ENCODE measurements around the gene KDELR1.
"Not testable (repeated sequence)": the region's sequence is repeated elsewhere in the genome, so short reads cannot be mapped to it uniquely, and the experiment has no call there.

The KDELR1 gene

GRCh38 chr19:48396016-48396823 is 4.9 kb upstream of the KDELR1 start:
- no peak overlapping the region for H3K9ac ChIP-seq (ENCODE audit: low read length)
- H3K27ac ChIP-seq (ENCODE audit: low read length), result no peak overlapping the region
- H3K27me3 ChIP-seq (ENCODE audit: control insufficient read depth, insufficient read depth, low read length), result peaks cover 61% of the 10 kb centered on the region
- H3K36me3 ChIP-seq (ENCODE audit: control insufficient read depth, low read depth, low read length), result no peaks in the 10 kb centered on the region
- peaks cover 35% of the 10 kb centered on the region for H3K4me1 ChIP-seq (ENCODE audit: control insufficient read depth, low read depth, low read length)
- H3K4me3 ChIP-seq (ENCODE audit: low read length), result no peak overlapping the region
- H3K9me3 ChIP-seq (ENCODE audit: control insufficient read depth, low read depth, low read length), result no peaks in the 10 kb centered on the region

- no peak overlapping the region for H3K9ac ChIP-seq (ENCODE audit: low read length)
- no peaks in the 10 kb centered on the region for H3K9me3 ChIP-seq (ENCODE audit: control insufficient read depth, low read depth, low read length)
- H3K4me3 ChIP-seq (ENCODE audit: low read length), result no peak overlapping the region
- H3K36me3 ChIP-seq (ENCODE audit: control insufficient read depth, low read depth, low read length), result no peaks in the 10 kb centered on the region
- peaks cover 30% of the 10 kb centered on the region for H3K4me1 ChIP-seq (ENCODE audit: control insufficient read depth, low read depth, low read length)
- peaks cover 61% of the 10 kb centered on the region for H3K27me3 ChIP-seq (ENCODE audit: control insufficient read depth, insufficient read depth, low read length)
- H3K27ac ChIP-seq (ENCODE audit: low read length), result no peak overlapping the region
Observed at GRCh38 chr19:48395499-48395898, 4.1 kb upstream of the KDELR1 start.

GRCh38 chr19:48395170-48395455 is 3.8 kb upstream of the KDELR1 start:
- Histone ChIP-seq H3K9me3 (ENCODE audit: control insufficient read depth, low read depth, low read length) (no peaks in the 10 kb centered on the region), H3K27me3 (ENCODE audit: control insufficient read depth, insufficient read depth, low read length) (peaks cover 61% of the 10 kb centered on the region), H3K9ac (ENCODE audit: low read length) (no peak overlapping the region), H3K27ac (ENCODE audit: low read length) (no peak overlapping the region), H3K4me1 (ENCODE audit: control insufficient read depth, low read depth, low read length) (peaks cover 30% of the 10 kb centered on the region), H3K36me3 (ENCODE audit: control insufficient read depth, low read depth, low read length) (no peaks in the 10 kb centered on the region), H3K4me3 (ENCODE audit: low read length) (peak overlapping the region; percentile 53)

GRCh38 chr19:48394331-48395169 is 3.2 kb upstream of the KDELR1 start:
- Histone ChIP-seq H3K36me3 (ENCODE audit: control insufficient read depth, low read depth, low read length) (no peaks in the 10 kb centered on the region), H3K4me1 (ENCODE audit: control insufficient read depth, low read depth, low read length) (peaks cover 30% of the 10 kb centered on the region), H3K9me3 (ENCODE audit: control insufficient read depth, low read depth, low read length) (no peaks in the 10 kb centered on the region), H3K27ac (ENCODE audit: low read length) (no peak overlapping the region), H3K4me3 (ENCODE audit: low read length) (peak overlapping the region; percentile 53), H3K9ac (ENCODE audit: low read length) (no peak overlapping the region), H3K27me3 (ENCODE audit: control insufficient read depth, insufficient read depth, low read length) (peaks cover 61% of the 10 kb centered on the region)

GRCh38 chr19:48393559-48394330 is 2.4 kb upstream of the KDELR1 start, which contains the start of gene GRIN2D:
GRIN2D (plus strand) TSS chr19:48393668; CDS start chr19:48398393, 4,725 bp downstream.
- no peak within 1 kb of the TSS for H3K9ac ChIP-seq (ENCODE audit: low read length)

GRCh38 chr19:48392860-48393558 is 1.7 kb upstream of the KDELR1 start:
- Histone ChIP-seq H3K27me3 (ENCODE audit: control insufficient read depth, insufficient read depth, low read length) (peaks cover 58% of the 10 kb centered on the region), H3K9ac (ENCODE audit: low read length) (no peak overlapping the region), H3K4me1 (ENCODE audit: control insufficient read depth, low read depth, low read length) (peaks cover 23% of the 10 kb centered on the region), H3K36me3 (ENCODE audit: control insufficient read depth, low read depth, low read length) (peaks cover 13% of the 10 kb centered on the region), H3K9me3 (ENCODE audit: control insufficient read depth, low read depth, low read length) (no peaks in the 10 kb centered on the region), H3K27ac (ENCODE audit: low read length) (no peak overlapping the region), H3K4me3 (ENCODE audit: low read length) (peak overlapping the region; percentile 53)

More at GRCh38 chr19:48393559-48394330, 2.4 kb upstream of the KDELR1 start, which contains the start of gene GRIN2D:
- Histone ChIP-seq H3K36me3 (ENCODE audit: control insufficient read depth, low read depth, low read length) (peaks cover 6% of the 10 kb centered on the region), H3K9me3 (ENCODE audit: control insufficient read depth, low read depth, low read length) (no peaks in the 10 kb centered on the region), H3K27ac (ENCODE audit: low read length) (no peak within 1 kb of the TSS), H3K4me3 (ENCODE audit: low read length) (peak within 1 kb of the TSS; percentile 53), H3K4me1 (ENCODE audit: control insufficient read depth, low read depth, low read length) (peaks cover 23% of the 10 kb centered on the region), H3K27me3 (ENCODE audit: control insufficient read depth, insufficient read depth, low read length) (peaks cover 61% of the 10 kb centered on the region)

- not testable (repeated sequence) for H3K4me3 ChIP-seq (ENCODE audit: low read length); H3K9ac ChIP-seq (ENCODE audit: low read length); H3K27ac ChIP-seq (ENCODE audit: low read length); H3K9me3 ChIP-seq (ENCODE audit: control insufficient read depth, low read depth, low read length)
- peaks cover 21% of the 10 kb centered on the region for H3K36me3 ChIP-seq (ENCODE audit: control insufficient read depth, low read depth, low read length)
- H3K4me1 ChIP-seq (ENCODE audit: control insufficient read depth, low read depth, low read length), result peaks cover 19% of the 10 kb centered on the region
- peaks cover 48% of the 10 kb centered on the region for H3K27me3 ChIP-seq (ENCODE audit: control insufficient read depth, insufficient read depth, low read length)
Observed at GRCh38 chr19:48392006-48392344, 624 bp upstream of the KDELR1 start.

- Histone ChIP-seq H3K4me1 (ENCODE audit: control insufficient read depth, low read depth, low read length) (peaks cover 13% of the 10 kb centered on the region), H3K4me3 (ENCODE audit: low read length) (peak overlapping the region; percentile 91), H3K36me3 (ENCODE audit: control insufficient read depth, low read depth, low read length) (peaks cover 32% of the 10 kb centered on the region), H3K9ac (ENCODE audit: low read length) (peak overlapping the region; percentile 84), H3K9me3 (ENCODE audit: control insufficient read depth, low read depth, low read length) (no peaks in the 10 kb centered on the region), H3K27ac (ENCODE audit: low read length) (peak overlapping the region; percentile 35), H3K27me3 (ENCODE audit: control insufficient read depth, insufficient read depth, low read length) (peaks cover 33% of the 10 kb centered on the region)
Observed at GRCh38 chr19:48390188-48391099, 907 bp downstream of the KDELR1 start.

GRCh38 chr19:48386981-48387380 is 4.4 kb downstream of the KDELR1 start:
- no peaks in the 10 kb centered on the region for H3K4me1 ChIP-seq (ENCODE audit: control insufficient read depth, low read depth, low read length)
- peaks cover 58% of the 10 kb centered on the region for H3K36me3 ChIP-seq (ENCODE audit: control insufficient read depth, low read depth, low read length)
- no peak overlapping the region for H3K9ac ChIP-seq (ENCODE audit: low read length)
- H3K27me3 ChIP-seq (ENCODE audit: control insufficient read depth, insufficient read depth, low read length), result no peaks in the 10 kb centered on the region
- H3K4me3 ChIP-seq (ENCODE audit: low read length), result no peak overlapping the region
- no peak overlapping the region for H3K27ac ChIP-seq (ENCODE audit: low read length)
- no peaks in the 10 kb centered on the region for H3K9me3 ChIP-seq (ENCODE audit: control insufficient read depth, low read depth, low read length)

GRCh38 chr19:48385461-48386087 is 5.8 kb downstream of the KDELR1 start:
- no peak overlapping the region for H3K27ac ChIP-seq (ENCODE audit: low read length)
- no peaks in the 10 kb centered on the region for H3K27me3 ChIP-seq (ENCODE audit: control insufficient read depth, insufficient read depth, low read length)
- H3K36me3 ChIP-seq (ENCODE audit: control insufficient read depth, low read depth, low read length), result peaks cover 62% of the 10 kb centered on the region
- H3K4me1 ChIP-seq (ENCODE audit: control insufficient read depth, low read depth, low read length), result no peaks in the 10 kb centered on the region
- no peak overlapping the region for H3K4me3 ChIP-seq (ENCODE audit: low read length)
- H3K9me3 ChIP-seq (ENCODE audit: control insufficient read depth, low read depth, low read length), result no peaks in the 10 kb centered on the region
- no peak overlapping the region for H3K9ac ChIP-seq (ENCODE audit: low read length)
